HepG2 (cell line): ENCODE data around the gene RABGAP1. TPM values are rescaled to one million over a fixed set of nuclear protein-coding genes. Genes with fewer than 3 reads are reported as not detected.

ENCODE experiments used
- ATAC-seq: fragments of 200-7000 bp; cut with Tn5 transposase; 3 replicates; pipeline ENCODE4 v1.9.1; 2020; ENCODE audit warnings: mild to moderate bottlenecking, moderate library complexity
- BruUV-seq: library from RNA; stranded (reverse); fragments of 400-500 nt; replicated peaks from 2 replicates; lab custom pipeline; 2021; lab: Mats Ljungman, UMichigan
- CTCF ChIA-PET: fragments of 300-600 bp; formaldehyde crosslinking; extraction: SDS; loops from one replicate; lab custom pipeline; 2021; ENCODE audit warnings: low total read pairs, inconsistent platforms, low intra/inter-chr PET ratio; lab: Yijun Ruan, JAX
- POLR2A ChIA-PET: fragments of 350-600 bp; sonication (Branson Sonifier 250); formaldehyde crosslinking; loops from one replicate; lab custom pipeline; 2020; ENCODE audit warnings: antibody characterized with exemption, inconsistent platforms; lab: Yijun Ruan, JAX
- DNase-seq: peaks from one replicate; pipeline ENCODE4 v3.0.0-alpha.2; 2015; ENCODE audit warnings: low spot score
- FAIRE-seq: peaks from 3 replicates; lab custom pipeline; 2011; peaks lifted over from hg19 to GRCh38; lab: Jason Lieb, UNC
- H2AFZ ChIP-seq: one replicate; pipeline ENCODE4 v1.6.1; 2011; ENCODE audit warnings: low read length, inconsistent platforms
- H3K27ac ChIP-seq: fragments of 300-600 bp; 3 replicates; pipeline ENCODE4 v1.8.0; 2011; ENCODE audit warnings: mixed run types, mild to moderate bottlenecking, mixed read lengths, low read length, inconsistent platforms; ENCODE audit not compliant: insufficient read depth; ENCODE audit errors: extremely low read length
- H3K27me3 ChIP-seq, 2 experiments: fragments of 200-600 bp in 1 of 2; 2 replicates in 1 of 2; 3 replicates in 1 of 2; pipeline versions ENCODE4 v1.6.0 to v1.8.0; 2011; ENCODE audit warnings: low read length in 2 of 2, mild to moderate bottlenecking in 2 of 2, moderate library complexity in 2 of 2, inconsistent platforms in 1 of 2; ENCODE audit not compliant: insufficient read depth in 2 of 2, control insufficient read depth in 1 of 2
- H3K36me3 ChIP-seq, 2 experiments: fragments of 200-600 bp in 1 of 2; replicated peaks in 1 of 2; 2 replicates in 1 of 2; 3 replicates in 1 of 2; pipeline versions ENCODE4 v1.5.1 to v1.8.0; 2011; ENCODE audit warnings: low read length in 2 of 2, inconsistent platforms in 1 of 2; ENCODE audit not compliant: insufficient read depth in 2 of 2, control insufficient read depth in 1 of 2
- H3K4me1 ChIP-seq: 2 replicates; pipeline ENCODE4 v1.5.1; 2012; ENCODE audit warnings: low read length, inconsistent platforms; ENCODE audit not compliant: insufficient read depth
- H3K4me2 ChIP-seq: 2 replicates; pipeline ENCODE4 v1.6.0; 2011; ENCODE audit warnings: low read depth, low read length, inconsistent platforms
- H3K4me3 ChIP-seq, 3 experiments: fragments of 200-600 bp in 1 of 3; sonication (generic), shearing (Covaris generic) in 1 of 3; replicated peaks in 1 of 3; 2 replicates each; pipeline ENCODE4 v1.5.1; 2011 to 2016; ENCODE audit warnings: low read length in 3 of 3, inconsistent platforms in 2 of 3, low read depth in 2 of 3, mild to moderate bottlenecking in 2 of 3, control low read depth in 1 of 3, mixed read lengths in 1 of 3; ENCODE audit not compliant: insufficient read depth in 1 of 3
- H3K79me2 ChIP-seq: one replicate; pipeline ENCODE4 v1.6.1; 2011; ENCODE audit warnings: low read length, inconsistent platforms; ENCODE audit not compliant: insufficient read depth
- H3K9ac ChIP-seq: 2 replicates; pipeline ENCODE4 v1.6.0; 2011; ENCODE audit warnings: mild to moderate bottlenecking, low read depth, low read length, inconsistent platforms; ENCODE audit not compliant: insufficient read depth
- H3K9me3 ChIP-seq: 2 replicates; pipeline ENCODE4 v1.5.1; 2012; ENCODE audit warnings: mild to moderate bottlenecking, low read length
- H4K20me1 ChIP-seq: 2 replicates; pipeline ENCODE4 v1.6.0; 2011; ENCODE audit warnings: inconsistent platforms, mild to moderate bottlenecking, low read length, moderate library complexity; ENCODE audit not compliant: insufficient read depth
- ARHGAP35 ChIP-seq: sonication (generic); formaldehyde crosslinking; IDR thresholded peaks from 2 replicates; pipeline ENCODE4 v1.9.0; 2022; ENCODE audit warnings: mild to moderate bottlenecking, inconsistent platforms, moderate library complexity, missing genetic modification reagents, borderline replicate concordance
- GATAD2A ChIP-seq: IDR thresholded peaks from 2 replicates; pipeline ENCODE4 v1.6.1; 2016
- NFIB ChIP-seq: sonication (generic); formaldehyde crosslinking; IDR thresholded peaks from 2 replicates; pipeline ENCODE4 v1.9.0; 2021; ENCODE audit warnings: missing genetic modification reagents, mild to moderate bottlenecking, borderline replicate concordance
- TBX3 ChIP-seq: fragments of 450-650 bp; IDR thresholded peaks from 2 replicates; pipeline ENCODE4 v1.6.1; 2017; ENCODE audit warnings: antibody characterized with exemption, mild to moderate bottlenecking, inconsistent platforms, borderline replicate concordance
- ZKSCAN5 ChIP-seq: sonication (generic); formaldehyde crosslinking; IDR thresholded peaks from 2 replicates; pipeline ENCODE4 v1.5.1; 2020; ENCODE audit warnings: mild to moderate bottlenecking, missing genetic modification reagents
- ZNF207 ChIP-seq: fragments of 450-650 bp; IDR thresholded peaks from 2 replicates; pipeline ENCODE4 v1.6.1; 2016; ENCODE audit warnings: antibody characterized with exemption, borderline replicate concordance
- ZNF256 ChIP-seq: sonication (generic); formaldehyde crosslinking; conservative IDR thresholded peaks from 2 replicates; pipeline ENCODE4 v1.4.0; 2020; ENCODE audit warnings: missing genetic modification reagents
- ZNF34 ChIP-seq: sonication (generic); formaldehyde crosslinking; IDR thresholded peaks from 2 replicates; pipeline ENCODE4 v1.4.0; 2020; ENCODE audit warnings: mild to moderate bottlenecking, missing genetic modification reagents, borderline replicate concordance
- ZNF510 ChIP-seq: sonication (generic); formaldehyde crosslinking; IDR thresholded peaks from 2 replicates; pipeline ENCODE4 v1.4.0; 2020; ENCODE audit warnings: low read depth, mild to moderate bottlenecking, missing genetic modification reagents
- ZNF550 ChIP-seq: sonication (generic); formaldehyde crosslinking; IDR thresholded peaks from 2 replicates; pipeline ENCODE4 v1.4.0; 2020; ENCODE audit warnings: mild to moderate bottlenecking, missing genetic modification reagents, borderline replicate concordance
- ZNF703 ChIP-seq: sonication (generic); formaldehyde crosslinking; IDR thresholded peaks from 2 replicates; pipeline ENCODE4 v1.5.1; 2020; ENCODE audit warnings: missing genetic modification reagents, mild to moderate bottlenecking, moderate library complexity, borderline replicate concordance
- WGBS: methylation state at CpG from one replicate; pipeline ENCODE4 v1.1.6; 2017; ENCODE audit warnings: low lambda C conversion rate; 5-methylcytosine and 5-hydroxymethylcytosine counted together
- in situ Hi-C: cut with HindIII; loops from 2 replicates; pipeline ENCODE4 v1.10.0; 2017; ENCODE audit warnings: low pct_unique_long_range_greater_than_20kb; ENCODE audit not compliant: extremely low pct_ligation_motif_present
- intact Hi-C: fragments of 100-400 bp; cut with micrococcal nuclease; formaldehyde crosslinking; loops from one replicate; pipeline ENCODE4 v1.10.0; 2022; ENCODE audit not compliant: unreplicated experiment
- polyA plus RNA-seq, 8 experiments: library from polyadenylated mRNA; depleted of rRNA in 3 of 8; stranded (reverse) in 7 of 8; unstranded in 1 of 8; fragments of >200 nt; fragmentation: Illumina TruSeq in 4 of 8; extraction: Trizol in 4 of 8; gene quantifications; 2 replicates each; pipeline versions ENCODE4 v1.2.1 to v1.2.3, GENCODE V29; 2011 to 2016; ENCODE audit warnings: low read depth in 4 of 8, missing spikeins in 1 of 8, mixed read lengths in 1 of 8; ENCODE audit not compliant: insufficient read depth in 1 of 8
- total RNA-seq, 5 experiments: library from RNA; depleted of rRNA; stranded (reverse); fragments of >200 nt; fragmentation: Illumina TruSeq; extraction: Trizol; gene quantifications; 2 replicates each; pipeline ENCODE4 v1.2.3, GENCODE V29; 2016; ENCODE audit warnings: low read depth in 1 of 5
- TF ChIP-seq, protein P1 (sequence below): sonication (generic); formaldehyde crosslinking; IDR thresholded peaks from 2 replicates; pipeline ENCODE4 v1.4.0; 2020; ENCODE audit warnings: missing genetic modification reagents, borderline replicate concordance
- TF ChIP-seq, protein P2 (sequence below): sonication (generic); formaldehyde crosslinking; IDR thresholded peaks from 2 replicates; pipeline ENCODE4 v1.8.0; 2022; ENCODE audit warnings: mild to moderate bottlenecking, missing genetic modification reagents; ENCODE audit not compliant: insufficient replicate concordance
- TF ChIP-seq, protein P3 (sequence below): sonication (generic); formaldehyde crosslinking; IDR thresholded peaks from 2 replicates; pipeline ENCODE4 v1.8.1; 2023; ENCODE audit warnings: mild to moderate bottlenecking, missing genetic modification reagents

The RABGAP1 gene
- total and polyA plus RNA-seq, 2 of the 13 experiments (the other 11 are each of a cell fraction or from before 2014, with no cell fraction given) = 19.1 to 19.3 TPM

DNA sequence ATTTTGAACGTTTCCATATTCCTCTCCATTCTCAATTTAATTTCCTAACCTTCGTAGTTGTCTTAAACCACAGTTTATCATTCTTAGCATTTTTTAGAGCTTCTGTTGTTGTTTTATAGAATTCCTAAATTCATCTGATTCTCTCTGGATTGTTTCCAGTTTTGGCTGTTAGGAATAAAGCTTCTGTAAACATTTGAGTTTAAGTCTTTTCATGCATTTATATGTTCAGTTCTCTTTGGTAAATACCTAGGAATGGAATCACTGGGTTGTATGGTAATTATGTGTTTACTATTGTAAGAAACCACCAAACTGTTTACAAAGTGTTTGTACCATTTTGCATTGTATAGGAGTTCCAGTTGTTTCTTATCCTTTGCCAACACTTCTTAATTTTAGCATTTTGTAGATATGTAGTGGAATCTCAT lies 122.4 kb downstream of the RABGAP1 start:
- Histone ChIP-seq H2AFZ (no peak overlapping the region), H3K27me3 (no peaks in the 10 kb centered on the region), H3K9me3 (no peaks in the 10 kb centered on the region), H3K79me2 (no peaks in the 10 kb centered on the region)
- ATAC-seq = no peak
- in situ Hi-C loops = no loop called here
- TF ChIP-seq ARHGAP35 (CRISPR knock-in tag) = no peak
- TF ChIP-seq GATAD2A (CRISPR knock-in tag) = no peak
- TF ChIP-seq, protein P1, sequence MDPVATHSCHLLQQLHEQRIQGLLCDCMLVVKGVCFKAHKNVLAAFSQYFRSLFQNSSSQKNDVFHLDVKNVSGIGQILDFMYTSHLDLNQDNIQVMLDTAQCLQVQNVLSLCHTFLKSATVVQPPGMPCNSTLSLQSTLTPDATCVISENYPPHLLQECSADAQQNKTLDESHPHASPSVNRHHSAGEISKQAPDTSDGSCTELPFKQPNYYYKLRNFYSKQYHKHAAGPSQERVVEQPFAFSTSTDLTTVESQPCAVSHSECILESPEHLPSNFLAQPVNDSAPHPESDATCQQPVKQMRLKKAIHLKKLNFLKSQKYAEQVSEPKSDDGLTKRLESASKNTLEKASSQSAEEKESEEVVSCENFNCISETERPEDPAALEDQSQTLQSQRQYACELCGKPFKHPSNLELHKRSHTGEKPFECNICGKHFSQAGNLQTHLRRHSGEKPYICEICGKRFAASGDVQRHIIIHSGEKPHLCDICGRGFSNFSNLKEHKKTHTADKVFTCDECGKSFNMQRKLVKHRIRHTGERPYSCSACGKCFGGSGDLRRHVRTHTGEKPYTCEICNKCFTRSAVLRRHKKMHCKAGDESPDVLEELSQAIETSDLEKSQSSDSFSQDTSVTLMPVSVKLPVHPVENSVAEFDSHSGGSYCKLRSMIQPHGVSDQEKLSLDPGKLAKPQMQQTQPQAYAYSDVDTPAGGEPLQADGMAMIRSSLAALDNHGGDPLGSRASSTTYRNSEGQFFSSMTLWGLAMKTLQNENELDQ = no peak
- TF ChIP-seq ZNF34 (CRISPR knock-in tag) = no peak
- no peak for TF ChIP-seq ZNF256
- no peak for TF ChIP-seq TBX3
- TF ChIP-seq ZKSCAN5 (CRISPR knock-in tag) = no peak
- TF ChIP-seq, all 625 proteins: peak for 0
- BruUV-seq = no TSS peak
- POLR2A ChIA-PET = no interaction called here
- CTCF ChIA-PET = no interaction called here
- intact Hi-C loops = no loop called here
- no peaks in the 10 kb centered on the region for H4K20me1 ChIP-seq
- WGBS = 93% methylated on average over 2 of the region's 2 CpGs
- DNase-seq = no peak
- no peak overlapping the region for H3K4me2 ChIP-seq
- no peaks in the 10 kb centered on the region for H3K4me1 ChIP-seq
- FAIRE-seq = no peak
- no peak overlapping the region for H3K4me3 ChIP-seq
- H3K9ac ChIP-seq = no peak overlapping the region
- no peak overlapping the region for H3K27ac ChIP-seq
- H3K36me3 ChIP-seq = peaks cover 1 to 28% of the 10 kb centered on the region in 2 experiments; a peak in 4 of 5 replicates

DNA sequence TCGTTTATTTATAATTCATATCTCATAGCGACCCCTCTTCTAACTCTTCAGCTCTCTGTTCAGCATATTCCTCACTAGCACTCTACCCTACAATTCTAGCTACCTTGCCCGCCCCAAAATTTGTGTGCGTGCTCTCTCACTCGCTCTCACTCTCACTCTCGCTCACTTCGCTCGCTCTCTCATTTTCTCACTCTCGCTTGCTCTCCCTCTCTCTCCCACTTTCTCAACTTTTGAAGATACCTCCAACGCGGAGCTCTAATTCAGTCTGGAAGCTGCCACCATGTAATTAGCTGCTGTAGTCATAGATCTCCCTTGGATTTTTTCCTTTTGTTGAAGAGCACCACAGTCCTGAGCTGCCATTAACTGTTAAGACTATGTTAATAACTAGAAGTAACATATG lies 123.1 kb downstream of the RABGAP1 start:
- H3K4me3 ChIP-seq = no peak overlapping the region
- ChIA-PET CTCF (no interaction called here), POLR2A (no interaction called here)
- ATAC-seq (no peak), DNase-seq (no peak), FAIRE-seq (no peak)
- no peak overlapping the region for H3K9ac ChIP-seq
- H3K9me3 ChIP-seq = no peaks in the 10 kb centered on the region
- peaks cover 1 to 28% of the 10 kb centered on the region in 2 experiments; a peak in 4 of 5 replicates for H3K36me3 ChIP-seq
- in situ Hi-C loops (no loop called here), intact Hi-C loops (no loop called here)
- TF ChIP-seq, protein P2, sequence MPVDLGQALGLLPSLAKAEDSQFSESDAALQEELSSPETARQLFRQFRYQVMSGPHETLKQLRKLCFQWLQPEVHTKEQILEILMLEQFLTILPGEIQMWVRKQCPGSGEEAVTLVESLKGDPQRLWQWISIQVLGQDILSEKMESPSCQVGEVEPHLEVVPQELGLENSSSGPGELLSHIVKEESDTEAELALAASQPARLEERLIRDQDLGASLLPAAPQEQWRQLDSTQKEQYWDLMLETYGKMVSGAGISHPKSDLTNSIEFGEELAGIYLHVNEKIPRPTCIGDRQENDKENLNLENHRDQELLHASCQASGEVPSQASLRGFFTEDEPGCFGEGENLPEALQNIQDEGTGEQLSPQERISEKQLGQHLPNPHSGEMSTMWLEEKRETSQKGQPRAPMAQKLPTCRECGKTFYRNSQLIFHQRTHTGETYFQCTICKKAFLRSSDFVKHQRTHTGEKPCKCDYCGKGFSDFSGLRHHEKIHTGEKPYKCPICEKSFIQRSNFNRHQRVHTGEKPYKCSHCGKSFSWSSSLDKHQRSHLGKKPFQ (CRISPR knock-in tag) = no peak
- TF ChIP-seq, protein P3, sequence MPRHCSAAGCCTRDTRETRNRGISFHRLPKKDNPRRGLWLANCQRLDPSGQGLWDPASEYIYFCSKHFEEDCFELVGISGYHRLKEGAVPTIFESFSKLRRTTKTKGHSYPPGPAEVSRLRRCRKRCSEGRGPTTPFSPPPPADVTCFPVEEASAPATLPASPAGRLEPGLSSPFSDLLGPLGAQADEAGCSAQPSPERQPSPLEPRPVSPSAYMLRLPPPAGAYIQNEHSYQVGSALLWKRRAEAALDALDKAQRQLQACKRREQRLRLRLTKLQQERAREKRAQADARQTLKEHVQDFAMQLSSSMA (CRISPR knock-in tag) = no peak
- TF ChIP-seq NFIB (no peak), ZNF510 (CRISPR knock-in tag) (no peak), ZNF703 (CRISPR knock-in tag) (no peak), ZNF550 (CRISPR knock-in tag) (no peak), ZNF207 (no peak)
- no peaks in the 10 kb centered on the region for H3K27me3 ChIP-seq
- no peak overlapping the region for H3K4me2 ChIP-seq
- no TSS peak for BruUV-seq
- H3K27ac ChIP-seq = no peak overlapping the region
- no peaks in the 10 kb centered on the region for H3K4me1 ChIP-seq
- no peaks in the 10 kb centered on the region for H4K20me1 ChIP-seq
- no peak overlapping the region for H2AFZ ChIP-seq
- WGBS = 97% methylated on average over 11 of the region's 11 CpGs
- no peaks in the 10 kb centered on the region for H3K79me2 ChIP-seq
